Stomach (tissue), 4 donors: Measurements from ENCODE around the gene ZNF516.

Experiments
- POLR2A ChIP-seq, 4 donors: fragments of 450-650 bp; IDR thresholded peaks; one replicate each; pipeline ENCODE4 v1.6.1; 2016; ENCODE audit warnings: antibody characterized with exemption in 4 of 4, control low read depth in 2 of 4, mild to moderate bottlenecking in 1 of 4, moderate library complexity in 1 of 4
- TF ChIP-seq, protein P1 (sequence below), 7 experiments: fragments of 450-650 bp in 4 of 7; fragments of 200-600 bp in 3 of 7; sonication (generic) in 3 of 7; IDR thresholded peaks; one replicate each; pipeline ENCODE4 v1.5.1; 2016 to 2019; ENCODE audit warnings: antibody characterized with exemption in 7 of 7, control low read depth in 2 of 7, mild to moderate bottlenecking in 1 of 7

DNA sequence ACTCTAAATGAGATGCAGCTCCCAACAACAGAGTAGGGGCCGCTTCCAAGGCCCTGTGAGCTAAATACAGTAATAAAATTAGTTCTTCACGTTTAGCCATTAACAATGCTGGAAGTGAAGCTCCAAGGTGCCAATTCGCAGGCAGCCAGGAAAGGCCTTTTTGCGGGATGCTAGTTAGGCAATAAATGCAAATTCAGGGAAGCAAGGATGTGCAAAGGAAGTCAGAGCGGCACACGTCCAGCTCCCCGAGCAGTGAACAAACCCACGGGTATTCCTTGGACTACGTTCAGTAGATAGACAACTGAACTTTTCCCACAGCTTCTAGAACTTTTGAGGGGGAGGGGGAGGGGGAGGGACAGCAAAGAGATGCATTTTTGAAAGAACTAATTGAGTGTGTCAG, 6.9 kb downstream of the ZNF516 start:
- TF ChIP-seq, protein P1, sequence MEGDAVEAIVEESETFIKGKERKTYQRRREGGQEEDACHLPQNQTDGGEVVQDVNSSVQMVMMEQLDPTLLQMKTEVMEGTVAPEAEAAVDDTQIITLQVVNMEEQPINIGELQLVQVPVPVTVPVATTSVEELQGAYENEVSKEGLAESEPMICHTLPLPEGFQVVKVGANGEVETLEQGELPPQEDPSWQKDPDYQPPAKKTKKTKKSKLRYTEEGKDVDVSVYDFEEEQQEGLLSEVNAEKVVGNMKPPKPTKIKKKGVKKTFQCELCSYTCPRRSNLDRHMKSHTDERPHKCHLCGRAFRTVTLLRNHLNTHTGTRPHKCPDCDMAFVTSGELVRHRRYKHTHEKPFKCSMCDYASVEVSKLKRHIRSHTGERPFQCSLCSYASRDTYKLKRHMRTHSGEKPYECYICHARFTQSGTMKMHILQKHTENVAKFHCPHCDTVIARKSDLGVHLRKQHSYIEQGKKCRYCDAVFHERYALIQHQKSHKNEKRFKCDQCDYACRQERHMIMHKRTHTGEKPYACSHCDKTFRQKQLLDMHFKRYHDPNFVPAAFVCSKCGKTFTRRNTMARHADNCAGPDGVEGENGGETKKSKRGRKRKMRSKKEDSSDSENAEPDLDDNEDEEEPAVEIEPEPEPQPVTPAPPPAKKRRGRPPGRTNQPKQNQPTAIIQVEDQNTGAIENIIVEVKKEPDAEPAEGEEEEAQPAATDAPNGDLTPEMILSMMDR (IDR thresholded peaks at IDR 0.05) = no peak
- TF ChIP-seq POLR2A (IDR thresholded peaks at IDR 0.05) = no peak
